ENCODE results near the gene GINS2.

GRCh38 chr16:85716680-85717038 is 27.9 kb upstream of the GINS2 start:
- TF ChIP-seq CTCF (IDR thresholded peaks at IDR 0.05) (no peak), POLR2A (IDR thresholded peaks at IDR 0.05) (no peak)

All from adrenal gland (tissue), 5 donors.